Right renal cortex interstitium (tissue), 3 donors: ENCODE results near the gene RHD. TPM values are rescaled to one million over a fixed set of nuclear protein-coding genes. Genes with fewer than 3 reads are reported as not detected.
"Not testable (repeated sequence)": the region's sequence is repeated elsewhere in the genome, so short reads cannot be mapped to it uniquely, and the experiment has no call there.

Experiments used
- DNase-seq, 3 donors: peaks; one replicate each; pipeline ENCODE4 v3.0.0-alpha.2; 2013; ENCODE audit warnings: low read depth in 3 of 3, low spot score in 2 of 3
- polyA plus RNA-seq, 3 donors: library from polyadenylated mRNA; unstranded; fragments of 120-200 nt; gene quantifications; one replicate each; pipeline ENCODE4 v1.2.1, GENCODE V29; 2013; ENCODE audit not compliant: insufficient read length in 3 of 3

The RHD gene
- polyA plus RNA-seq, 3 donors = 0.56 to 1.6 (median 1.1) TPM

- DNase-seq = no peak
Observed at GRCh38 chr1:25342846-25343245, 70.5 kb downstream of the RHD start.

- DNase-seq = no peak
Observed at GRCh38 chr1:25343872-25344271, 71.6 kb downstream of the RHD start.

- no peak for DNase-seq
Observed at GRCh38 chr1:25347556-25347955, 75.2 kb downstream of the RHD start.

GRCh38 chr1:25349606-25350005 is 77.3 kb downstream of the RHD start:
- DNase-seq = no peak

GRCh38 chr1:25355841-25356395 is 83.6 kb downstream of the RHD start:
- no peak for DNase-seq

- DNase-seq = no peak
Observed at GRCh38 chr1:25356441-25356840, 84.1 kb downstream of the RHD start.

- DNase-seq = no peak
Observed at GRCh38 chr1:25356848-25357247, 84.5 kb downstream of the RHD start.

GRCh38 chr1:25360596-25361581 is 88.6 kb downstream of the RHD start:
- no peak for DNase-seq

- no peak for DNase-seq
Observed at GRCh38 chr1:25361901-25362300, 89.6 kb downstream of the RHD start.

GRCh38 chr1:25362634-25363559 is 90.6 kb downstream of the RHD start:
- not testable (repeated sequence) for DNase-seq

- no peak for DNase-seq
Observed at GRCh38 chr1:25369241-25369640, 96.9 kb downstream of the RHD start.

- not testable (repeated sequence) for DNase-seq
Observed at GRCh38 chr1:25369691-25370271, 97.5 kb downstream of the RHD start.

GRCh38 chr1:25371757-25372156 is 99.4 kb downstream of the RHD start:
- DNase-seq = not testable (repeated sequence)

GRCh38 chr1:25378367-25378766 is 106.1 kb downstream of the RHD start:
- not testable (repeated sequence) for DNase-seq

Other genes with a start within 250 kb of the RHD start
- gene SYF2, start 40.0 kb upstream of the RHD start, polyA plus RNA-seq = 100 to 1,000 TPM; 122 to 141 (median 128) TPM
- 100 to 1,000 TPM; 146 to 153 (median 147) TPM for gene RSRP1, start 25.1 kb upstream of the RHD start, polyA plus RNA-seq
- 100 to 1,000 TPM; 137 to 142 (median 138) TPM for gene TMEM50A, start 65.8 kb downstream of the RHD start, polyA plus RNA-seq
- 1 to 10 TPM in 2 of 3 donors, under 1 TPM in 1; 0.61 to 1.4 (median 1.3) TPM for gene RHCE, start 148.3 kb downstream of the RHD start, polyA plus RNA-seq
- 10 to 100 TPM; 27.5 to 31.0 (median 29.7) TPM for gene MACO1, start 158.4 kb downstream of the RHD start, polyA plus RNA-seq